Spinal cord (tissue), 10 donors: Measurements from ENCODE around the gene LSM2. TPM values are rescaled to one million over a fixed set of nuclear protein-coding genes. Genes with fewer than 3 reads are reported as not detected.
"Not testable (repeated sequence)": the region's sequence is repeated elsewhere in the genome, so short reads cannot be mapped to it uniquely, and the experiment has no call there.

Experiments used
- DNase-seq, 6 donors: peaks; one replicate each; pipeline versions ENCODE4 v3.0.0 to v3.0.0-alpha.2; 2013 to 2015; ENCODE audit warnings: low spot score in 6 of 6, low read depth in 4 of 6
- H3K27ac ChIP-seq: one replicate; pipeline ENCODE4 v1.5.1; 2013; ENCODE audit warnings: low read depth, low read length, control low read depth
- H3K27me3 ChIP-seq: one replicate; pipeline ENCODE4 v1.6.1; 2013; ENCODE audit warnings: low read length; ENCODE audit not compliant: control insufficient read depth, insufficient read depth
- H3K36me3 ChIP-seq: one replicate; pipeline ENCODE4 v1.6.1; 2013; ENCODE audit warnings: low read length; ENCODE audit not compliant: control insufficient read depth, insufficient read depth
- H3K4me1 ChIP-seq: one replicate; pipeline ENCODE4 v1.6.1; 2013; ENCODE audit warnings: low read length; ENCODE audit not compliant: control insufficient read depth, insufficient read depth
- H3K4me3 ChIP-seq: one replicate; pipeline ENCODE4 v1.5.1; 2013; ENCODE audit warnings: low read depth, low read length, control low read depth
- H3K9me3 ChIP-seq: one replicate; pipeline ENCODE4 v1.6.1; 2013; ENCODE audit warnings: low read length; ENCODE audit not compliant: control insufficient read depth, insufficient read depth
- WGBS: methylation state at CpG from one replicate; pipeline ENCODE4 v1.1.5; 2013; ENCODE audit warnings: missing lambda C conversion rate; ENCODE audit not compliant: insufficient coverage; 5-methylcytosine and 5-hydroxymethylcytosine counted together
- polyA plus RNA-seq, 2 donors: library from polyadenylated mRNA; unstranded; fragments of 120-200 nt; gene quantifications; one replicate each; pipeline ENCODE4 v1.2.1, GENCODE V29; 2013; ENCODE audit not compliant: insufficient read length in 2 of 2
- total RNA-seq, 2 donors: library from RNA; depleted of rRNA in 1 of 2; stranded (reverse); fragments of 120-200 nt in 1 of 2; fragments of >200 nt in 1 of 2; gene quantifications; one replicate each; pipeline versions ENCODE4 v1.2.3 to v1.2.4, GENCODE V29; 2013 to 2014
- donor health status: healthy.

Gene LSM2
- total and polyA plus RNA-seq, 4 donors: 18.0 to 63.3 (median 50.1) TPM

DNA sequence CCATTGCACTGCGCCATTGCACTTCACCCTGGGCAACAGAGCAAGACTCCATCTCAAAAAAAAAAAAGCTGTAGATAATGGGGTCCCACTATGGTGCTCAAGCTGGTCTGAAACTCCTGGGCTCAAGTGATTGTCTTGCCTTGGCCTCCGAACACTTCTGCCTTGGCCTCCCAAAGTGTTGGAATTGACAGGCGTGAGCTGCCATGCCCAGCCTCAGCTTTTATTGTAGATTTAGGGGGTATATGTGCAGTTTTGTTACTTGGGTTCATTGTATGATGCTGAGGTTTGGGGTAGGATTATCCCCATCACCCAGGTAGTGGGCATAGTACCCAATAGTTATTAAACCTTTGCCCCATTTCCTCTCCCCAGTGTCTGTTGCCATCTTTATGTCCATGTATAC, 32.2 kb upstream of the LSM2 start:
- DNase-seq: no peak
- H3K4me3 ChIP-seq: no peak overlapping the region
- H3K27ac ChIP-seq: no peak overlapping the region
- no peaks in the 10 kb centered on the region for H3K27me3 ChIP-seq
- WGBS: 100% methylated on average over 1 of the region's 3 CpGs
- H3K36me3 ChIP-seq: peaks cover 42% of the 10 kb centered on the region
- H3K4me1 ChIP-seq: peaks cover 34% of the 10 kb centered on the region
- no peaks in the 10 kb centered on the region for H3K9me3 ChIP-seq

DNA sequence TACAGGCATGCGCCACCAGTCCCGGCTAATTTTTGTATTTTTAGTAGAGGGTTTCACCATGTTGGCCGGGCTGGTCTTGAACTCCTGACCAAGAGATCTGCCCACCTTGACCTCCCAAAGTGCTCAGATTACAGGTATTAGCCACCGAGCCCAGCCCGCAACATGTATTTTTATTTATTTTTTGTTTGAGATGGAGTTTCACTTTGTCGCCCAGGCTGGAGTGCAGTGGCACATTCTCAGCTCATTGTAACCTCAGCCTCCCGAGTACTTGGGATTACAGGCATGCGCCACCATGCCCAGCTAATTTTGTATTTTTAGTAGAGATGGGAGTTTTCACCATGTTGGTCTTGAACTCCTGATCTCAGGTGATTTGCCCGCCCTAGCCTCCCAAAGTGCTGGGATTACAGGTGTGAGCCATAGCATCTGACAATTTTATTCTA, 31.4 kb upstream of the LSM2 start:
- Histone ChIP-seq H3K4me1 (peaks cover 40% of the 10 kb centered on the region), H3K36me3 (peaks cover 42% of the 10 kb centered on the region)
- 92% methylated on average over 3 of the region's 9 CpGs for WGBS
- not testable (repeated sequence) for DNase-seq, H3K4me3 ChIP-seq, H3K27ac ChIP-seq, H3K9me3 ChIP-seq, H3K27me3 ChIP-seq

DNA sequence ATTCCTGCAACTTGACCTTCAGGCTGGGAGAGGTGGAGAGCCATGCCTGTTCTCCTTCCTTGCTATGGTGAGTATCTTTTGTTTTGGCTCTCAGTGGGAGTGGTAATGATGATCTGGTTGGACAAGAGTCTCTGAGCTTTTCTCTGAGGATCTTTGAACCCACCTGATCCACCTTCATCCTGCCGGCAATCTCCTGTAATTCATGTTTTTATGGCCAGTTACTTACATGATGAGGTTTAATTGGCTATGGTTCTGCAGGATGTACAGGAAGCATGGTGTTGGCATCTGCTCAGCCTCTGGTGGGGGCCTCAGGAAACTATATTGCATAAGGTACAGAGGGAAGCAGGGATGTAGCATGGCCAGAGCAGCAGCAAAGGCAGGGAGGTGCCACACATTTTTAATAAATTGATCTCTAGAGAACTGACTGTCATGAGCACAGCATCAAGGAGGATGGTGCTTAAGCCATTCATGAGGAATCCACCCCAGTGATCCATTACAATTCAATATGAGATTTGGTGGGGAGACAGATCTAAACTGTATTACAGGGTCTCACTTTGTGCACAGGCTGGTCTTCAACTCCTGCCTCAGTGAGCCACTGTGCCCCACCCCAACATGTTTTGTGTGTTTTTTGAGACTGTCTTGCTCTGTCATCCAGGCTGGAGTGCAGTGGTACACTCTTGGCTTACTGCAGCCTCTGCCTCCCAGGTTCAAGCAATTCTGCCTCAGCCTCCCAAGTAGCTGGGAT, 30.8 kb upstream of the LSM2 start:
- WGBS: 80% methylated on average over 1 of the region's 1 CpG

DNA sequence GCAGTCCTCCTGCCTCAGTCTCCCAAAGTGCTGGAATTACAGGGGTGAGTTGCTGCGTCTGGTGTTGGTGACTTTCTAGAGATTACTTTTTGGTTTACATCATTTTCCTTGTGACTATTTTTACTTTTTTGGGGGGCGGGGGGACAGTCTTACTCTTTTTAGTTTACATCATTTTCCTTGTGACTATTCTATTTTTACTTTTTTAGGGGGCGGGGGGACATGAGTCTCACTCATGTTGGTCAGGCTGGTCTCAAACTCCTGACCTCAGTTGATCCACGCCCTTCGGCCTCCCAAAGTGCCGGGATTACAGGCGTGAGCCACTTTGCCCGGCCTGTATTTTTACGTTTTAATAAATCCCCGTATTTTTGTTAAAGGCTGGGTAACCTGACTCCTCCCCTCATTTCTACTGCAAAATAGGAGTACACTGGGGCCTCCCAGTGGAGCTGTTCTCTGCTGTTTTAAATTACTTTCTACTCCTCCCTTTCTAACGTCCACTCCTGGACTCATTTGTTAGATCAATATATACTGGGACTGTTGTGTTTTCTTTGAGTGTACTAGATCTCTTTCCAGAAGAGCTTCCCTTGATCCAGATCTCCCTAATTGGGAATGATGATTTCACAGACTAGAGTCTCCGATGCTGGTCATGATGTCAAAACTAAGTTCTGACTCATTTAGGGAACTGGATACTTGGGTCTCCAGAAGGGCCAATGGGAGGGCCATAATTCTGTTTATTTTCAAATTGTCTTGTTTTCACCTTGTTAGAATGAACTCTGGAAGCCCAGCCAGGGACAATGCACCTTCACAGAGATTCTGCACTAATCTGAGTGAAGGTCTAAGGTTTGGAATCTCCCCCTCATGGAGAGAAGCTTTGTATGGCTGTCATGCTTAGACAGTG, 30.0 kb upstream of the LSM2 start:
- peaks cover 40% of the 10 kb centered on the region for H3K4me1 ChIP-seq
- H3K4me3 ChIP-seq: peak overlapping the region; percentile 98
- 75% methylated on average over 8 of the region's 12 CpGs for WGBS
- no peaks in the 10 kb centered on the region for H3K27me3 ChIP-seq
- H3K27ac ChIP-seq: peak overlapping the region; percentile 41
- H3K9me3 ChIP-seq: no peaks in the 10 kb centered on the region
- no peak for DNase-seq
- peaks cover 42% of the 10 kb centered on the region for H3K36me3 ChIP-seq

More for the DNA sequence above, 30.8 kb upstream of the LSM2 start:
- no peaks in the 10 kb centered on the region for H3K9me3 ChIP-seq
- peak overlapping the region; percentile 33 for H3K27ac ChIP-seq
- peak overlapping the region; percentile 21 for H3K4me3 ChIP-seq
- H3K36me3 ChIP-seq: peaks cover 42% of the 10 kb centered on the region
- no peaks in the 10 kb centered on the region for H3K27me3 ChIP-seq
- peaks cover 40% of the 10 kb centered on the region for H3K4me1 ChIP-seq
- no peak for DNase-seq

DNA sequence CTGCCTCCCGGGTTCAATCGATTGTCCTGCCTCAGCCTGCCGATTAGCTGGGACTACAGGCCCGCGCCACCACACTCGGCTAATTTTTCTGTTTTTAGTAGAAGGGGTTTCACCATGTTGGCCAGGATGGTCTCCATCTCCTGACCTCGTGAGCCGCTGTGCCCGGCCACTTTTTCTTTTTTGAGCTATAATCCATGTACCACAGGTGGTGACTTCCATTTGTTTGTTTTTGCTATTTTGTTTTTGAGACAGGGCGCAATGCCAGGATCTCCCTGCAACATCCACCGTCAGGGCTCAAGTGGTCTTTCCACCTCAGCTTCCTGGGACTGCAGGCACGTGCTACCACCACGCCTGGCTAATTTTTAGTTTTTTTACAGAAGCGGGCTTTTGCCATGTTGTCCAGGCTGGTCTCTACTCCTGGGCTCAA, 29.3 kb upstream of the LSM2 start:
- Histone ChIP-seq H3K27ac (peak overlapping the region; percentile 41), H3K27me3 (no peaks in the 10 kb centered on the region), H3K4me3 (peak overlapping the region; percentile 98), H3K9me3 (no peaks in the 10 kb centered on the region), H3K4me1 (peaks cover 44% of the 10 kb centered on the region), H3K36me3 (peaks cover 39% of the 10 kb centered on the region)
- 60% methylated on average over 7 of the region's 14 CpGs for WGBS
- no peak for DNase-seq

DNA sequence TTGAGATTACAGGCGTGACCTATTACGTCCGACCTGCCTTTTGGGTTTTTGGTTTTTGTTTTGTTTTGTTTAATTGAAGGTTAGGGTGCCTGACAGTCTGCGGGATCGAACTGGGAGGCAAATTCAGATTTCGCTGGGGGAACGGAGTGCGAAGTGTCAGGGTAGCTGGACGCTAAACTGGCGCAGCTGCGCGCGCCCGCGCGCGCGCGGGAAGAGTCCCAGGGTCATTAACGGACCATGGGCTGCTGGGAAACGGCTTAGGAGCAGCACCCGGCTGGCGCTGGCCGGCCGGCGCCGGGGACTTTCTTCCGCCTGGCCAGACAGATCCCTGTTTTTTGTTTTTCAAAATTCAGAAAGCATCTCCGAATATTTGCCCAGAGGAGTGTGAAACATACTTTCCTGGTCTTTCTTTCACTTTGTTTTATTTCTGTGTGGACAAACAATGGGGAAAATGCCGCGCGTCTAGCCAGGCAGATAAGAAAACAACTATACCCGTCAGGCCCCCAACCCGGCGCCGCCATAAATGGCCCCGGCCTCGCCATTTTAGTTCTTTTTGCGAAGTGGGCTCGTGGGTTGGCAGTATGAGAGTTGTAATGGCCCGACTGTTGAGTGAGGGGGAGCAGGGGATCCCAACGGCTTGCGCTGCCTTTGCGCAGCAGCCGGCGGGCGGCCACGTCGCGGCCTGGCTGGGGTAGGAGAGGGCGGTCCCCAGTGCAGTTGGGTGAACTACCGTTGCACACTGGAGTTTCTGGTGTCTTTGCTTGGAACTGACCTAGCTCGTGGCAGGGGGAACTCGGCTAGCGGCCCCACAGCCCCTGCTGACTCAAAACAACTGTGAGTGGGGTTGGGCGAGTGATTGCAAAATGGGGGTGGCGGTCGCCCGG, 27.8 kb upstream of the LSM2 start:
- H3K9me3 ChIP-seq: no peaks in the 10 kb centered on the region
- H3K4me1 ChIP-seq: peaks cover 44% of the 10 kb centered on the region
- H3K36me3 ChIP-seq: peaks cover 26% of the 10 kb centered on the region
- WGBS: under 1% methylated on average over 56 of the region's 59 CpGs
- H3K27ac ChIP-seq: peak overlapping the region; percentile 99
- H3K27me3 ChIP-seq: no peaks in the 10 kb centered on the region
- peak overlapping the region; percentile 98 for H3K4me3 ChIP-seq
- peak in 5 of 6 donors; percentile 79 to 95 (median 89) for DNase-seq

DNA sequence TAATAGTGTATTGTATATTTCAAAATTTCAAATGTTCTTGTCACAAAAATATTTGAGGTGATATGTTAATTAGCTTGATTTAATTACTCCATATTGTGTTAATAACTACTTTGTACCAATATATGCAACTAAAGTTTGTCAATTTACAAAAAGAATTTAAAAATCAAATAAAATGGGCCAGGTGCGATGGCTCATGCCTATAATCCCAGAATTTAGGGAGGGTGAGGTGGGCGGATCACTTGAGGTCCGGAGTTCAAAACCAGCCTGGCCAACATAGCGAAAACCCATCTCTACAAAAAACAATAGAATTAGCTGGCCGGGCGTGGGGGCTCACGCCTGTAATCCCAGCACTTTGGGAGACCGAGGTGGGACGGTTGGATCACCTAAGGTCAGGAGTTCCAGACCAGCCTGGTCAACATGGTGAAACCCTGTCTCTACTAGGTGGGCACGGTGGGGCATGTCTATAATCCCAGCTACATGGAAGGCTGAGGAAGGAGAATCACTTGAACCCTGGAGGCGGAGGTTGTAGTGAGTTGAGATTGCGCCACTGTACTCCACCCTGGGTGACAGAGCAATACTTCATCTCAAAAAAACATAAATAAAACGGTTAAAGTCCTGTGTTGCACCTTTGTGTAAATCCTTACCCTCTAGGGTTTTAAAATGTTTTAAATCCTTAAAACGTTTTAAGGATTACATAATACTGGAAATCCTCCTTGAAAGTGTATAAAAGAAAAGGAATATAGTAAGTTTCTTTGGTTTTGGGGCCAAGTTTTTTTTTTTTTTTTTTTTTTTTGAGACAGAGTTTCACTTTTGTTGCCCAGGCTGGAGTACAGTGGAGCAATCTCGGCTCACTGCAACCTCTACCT, 24.8 kb upstream of the LSM2 start:
- Histone ChIP-seq H3K27ac (no peak overlapping the region), H3K4me1 (peaks cover 29% of the 10 kb centered on the region), H3K9me3 (no peaks in the 10 kb centered on the region), H3K4me3 (peak overlapping the region; percentile 77), H3K36me3 (no peaks in the 10 kb centered on the region), H3K27me3 (no peaks in the 10 kb centered on the region)
- DNase-seq: no peak
- 93% methylated on average over 6 of the region's 15 CpGs for WGBS

DNA sequence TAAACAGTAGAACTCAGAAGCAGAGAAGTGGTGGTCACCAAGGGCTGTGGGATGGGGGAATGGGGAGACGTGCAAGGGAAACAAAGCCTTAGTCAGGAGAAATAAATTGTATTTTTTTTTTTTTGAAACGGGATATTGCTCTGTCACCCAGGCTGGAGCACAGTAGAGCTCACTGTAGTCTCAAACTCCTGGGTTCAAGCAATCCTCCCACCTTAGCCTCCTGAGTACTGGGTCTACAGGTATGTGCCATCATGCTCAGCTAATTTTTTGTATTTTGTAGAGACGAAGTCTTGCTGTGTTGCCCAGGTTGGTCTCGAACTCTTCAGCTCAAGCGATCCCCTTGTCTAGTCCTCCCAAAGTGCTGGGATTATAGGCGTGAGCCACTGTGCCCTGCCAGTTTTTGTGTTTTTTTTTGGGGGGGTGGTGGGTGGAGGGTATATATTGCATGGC, 24.1 kb upstream of the LSM2 start:
- no peaks in the 10 kb centered on the region for H3K9me3 ChIP-seq
- no peaks in the 10 kb centered on the region for H3K27me3 ChIP-seq
- WGBS: 87% methylated on average over 3 of the region's 6 CpGs
- H3K4me1 ChIP-seq: peaks cover 29% of the 10 kb centered on the region
- no peak for DNase-seq
- no peaks in the 10 kb centered on the region for H3K36me3 ChIP-seq
- H3K27ac ChIP-seq: peak overlapping the region; percentile 94
- peak overlapping the region; percentile 77 for H3K4me3 ChIP-seq
